H1 (cell line): ENCODE data around the gene GP1BB. TPM values are rescaled to one million over a fixed set of nuclear protein-coding genes. Genes with fewer than 3 reads are reported as not detected.

Experiments
- CBX8 ChIP-seq: fragments of 300-800, 300-1000 bp; sonication (generic); IDR thresholded peaks from 2 replicates; pipeline ENCODE4 v1.7.1; 2016; ENCODE audit warnings: low read depth, low read length, borderline replicate concordance
- EZH2 ChIP-seq: fragments of 200-600 bp; sonication (generic); IDR thresholded peaks from 2 replicates; pipeline ENCODE4 v1.7.1; 2012; ENCODE audit warnings: low read depth, mild to moderate bottlenecking, moderate library complexity, low read length, inconsistent platforms; ENCODE audit not compliant: severe bottlenecking
- GABPA ChIP-seq: IDR thresholded peaks from 2 replicates; pipeline ENCODE4 v1.6.1; 2011; ENCODE audit warnings: mild to moderate bottlenecking, low read length, moderate library complexity, borderline replicate concordance; ENCODE audit not compliant: insufficient read depth
- HDAC2 ChIP-seq, 2 experiments: fragments of 300-600 bp in 1 of 2; sonication (generic) in 1 of 2; IDR thresholded peaks; 2 replicates each; pipeline ENCODE4 v1.6.1; 2011 to 2012; ENCODE audit warnings: low read depth in 2 of 2, low read length in 2 of 2, mild to moderate bottlenecking in 2 of 2, moderate library complexity in 2 of 2, borderline replicate concordance in 1 of 2, inconsistent platforms in 1 of 2
- SAP30 ChIP-seq: fragments of 300-600 bp; sonication (generic); IDR thresholded peaks from 2 replicates; pipeline ENCODE4 v1.7.1; 2012; ENCODE audit warnings: low read length, moderate library complexity, mild to moderate bottlenecking, inconsistent platforms; ENCODE audit not compliant: insufficient read depth, insufficient replicate concordance
- SIN3A ChIP-seq, 2 experiments: IDR thresholded peaks in 1 of 2; conservative IDR thresholded peaks in 1 of 2; 2 replicates each; pipeline ENCODE4 v1.6.1; 2011 to 2012; ENCODE audit warnings: low read length in 2 of 2, improper control_type of control experiment in 1 of 2, low read depth in 1 of 2, mild to moderate bottlenecking in 1 of 2
- SP2 ChIP-seq: IDR thresholded peaks from 2 replicates; pipeline ENCODE4 v1.6.1; 2012; ENCODE audit warnings: mild to moderate bottlenecking, low read length, inconsistent platforms
- SRF ChIP-seq: IDR thresholded peaks from 2 replicates; pipeline ENCODE4 v1.6.1; 2011; ENCODE audit warnings: mild to moderate bottlenecking, low read depth, low read length, moderate library complexity
- polyA plus RNA-seq, 7 experiments: library from polyadenylated mRNA; depleted of rRNA in 3 of 7; stranded (reverse) in 5 of 7; unstranded in 2 of 7; fragments of >200 nt in 5 of 7; fragments of 200-250 nt in 2 of 7; gene quantifications; 1 replicate in 5 of 7; 2 replicates in 1 of 7; 4 replicates in 1 of 7; pipeline versions ENCODE4 v1.2.1 to v1.2.3, GENCODE V29; 2011 to 2013; ENCODE audit warnings: missing spikeins in 2 of 7, mixed read lengths in 2 of 7
- total RNA-seq: library from RNA; stranded (reverse); fragmentation: NEBNext Ultra II Directional; extraction: Animal tissue kit (Norgen Biotek cat#: 25700); gene quantifications from 2 replicates; pipeline ENCODE4 v1.2.1, GENCODE V29; 2021

Gene GP1BB
- total and polyA plus RNA-seq, 2 of the 8 experiments (the other 6 are each of a cell fraction or from before 2014, with no cell fraction given), result 0.36 TPM; not detected in 1

DNA sequence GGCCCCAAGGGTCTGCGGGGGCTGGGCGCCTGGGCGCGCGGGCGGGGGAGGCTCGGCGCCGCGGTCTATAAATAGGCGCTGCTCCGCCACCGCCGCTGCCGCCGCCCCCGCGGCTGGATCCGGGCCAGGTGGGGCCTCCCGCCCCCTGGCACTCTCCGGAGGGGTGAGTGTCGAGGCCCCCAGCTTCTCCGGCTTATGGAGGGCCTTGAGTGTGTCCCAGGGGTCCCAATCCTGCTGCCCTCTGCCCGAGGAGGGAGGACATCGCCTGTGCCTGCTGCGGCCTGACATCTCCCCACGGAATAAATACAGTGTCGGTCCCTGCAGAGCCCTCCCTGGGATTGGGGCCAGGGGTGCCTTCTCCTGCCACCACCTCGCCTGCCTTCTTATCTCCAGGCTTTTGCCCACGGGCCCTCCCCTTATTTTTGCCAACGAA, 4.3 kb upstream of the GP1BB start (continued):
- no peak for TF ChIP-seq HDAC2 (IDR thresholded peaks at IDR 0.05; ENCODE audit: borderline replicate concordance in 1 of 2, low read depth in 2 of 2, low read length in 2 of 2)
- peak; percentile 85 for TF ChIP-seq EZH2
- no peak for TF ChIP-seq SAP30
- TF ChIP-seq GABPA, result no peak
- no peak for TF ChIP-seq SRF
- TF ChIP-seq SIN3A (conservative IDR thresholded peaks at IDR 0.05 in 1 of 2, IDR thresholded peaks at IDR 0.05 in 1 of 2; ENCODE audit: low read depth in 1 of 2, low read length in 2 of 2), result no peak
- no peak for TF ChIP-seq SP2
- TF ChIP-seq CBX8, result no peak
